HG03558 (cell line): ENCODE results near the gene TDP2.
"Not testable (repeated sequence)": the region's sequence is repeated elsewhere in the genome, so short reads cannot be mapped to it uniquely, and the experiment has no call there.

Experiments used
- ATAC-seq: cut with Tn5 transposase; IDR thresholded peaks from one replicate; pipeline ENCODE4 v1.9.1; 2021; ENCODE audit warnings: moderate number of reproducible peaks; ENCODE audit not compliant: unreplicated experiment; ENCODE audit errors: extremely low read depth

Gene TDP2, protein sequence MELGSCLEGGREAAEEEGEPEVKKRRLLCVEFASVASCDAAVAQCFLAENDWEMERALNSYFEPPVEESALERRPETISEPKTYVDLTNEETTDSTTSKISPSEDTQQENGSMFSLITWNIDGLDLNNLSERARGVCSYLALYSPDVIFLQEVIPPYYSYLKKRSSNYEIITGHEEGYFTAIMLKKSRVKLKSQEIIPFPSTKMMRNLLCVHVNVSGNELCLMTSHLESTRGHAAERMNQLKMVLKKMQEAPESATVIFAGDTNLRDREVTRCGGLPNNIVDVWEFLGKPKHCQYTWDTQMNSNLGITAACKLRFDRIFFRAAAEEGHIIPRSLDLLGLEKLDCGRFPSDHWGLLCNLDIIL

DNA sequence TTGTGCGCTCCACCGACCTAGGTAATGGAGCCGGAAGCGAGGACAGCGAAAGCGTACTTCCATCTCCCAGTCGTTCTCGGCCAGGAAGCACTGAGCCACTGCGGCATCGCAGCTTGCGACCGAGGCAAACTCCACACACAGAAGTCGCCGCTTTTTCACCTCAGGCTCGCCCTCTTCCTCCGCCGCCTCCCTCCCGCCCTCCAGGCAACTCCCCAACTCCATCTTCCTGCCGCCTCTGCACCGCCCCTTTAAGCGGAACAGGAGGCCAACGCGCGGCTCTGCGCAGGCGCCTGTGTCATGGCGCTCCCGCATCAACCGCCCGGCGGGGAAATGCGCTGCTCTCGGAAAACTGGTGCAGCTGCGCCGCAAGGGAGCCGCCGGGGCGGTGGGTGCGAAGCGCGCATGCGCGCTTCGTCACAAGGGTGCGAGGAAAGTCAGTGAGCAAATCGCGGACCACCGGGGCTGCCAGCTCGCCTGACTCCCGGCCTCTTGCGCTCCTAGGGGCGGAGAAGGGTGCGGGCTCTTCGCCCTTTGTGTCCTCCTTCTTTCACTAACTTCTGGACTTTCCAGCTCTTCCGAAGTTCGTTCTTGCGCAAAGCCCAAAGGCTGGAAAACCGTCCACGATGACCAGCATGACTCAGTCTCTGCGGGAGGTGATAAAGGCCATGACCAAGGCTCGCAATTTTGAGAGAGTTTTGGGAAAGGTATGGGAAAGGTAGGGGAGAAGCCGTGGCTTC, at the start of gene TDP2, which contains the start of gene ACOT13:
TSS of gene TDP2 (minus strand) at position 259 of the 737 bp plus-strand sequence. CDS start at position 222, 37 bp downstream.
TSS of gene ACOT13 (plus strand) at position 437 of the 737 bp plus-strand sequence. CDS start at position 624, 187 bp downstream.
- ATAC-seq, result peak; percentile 96

DNA sequence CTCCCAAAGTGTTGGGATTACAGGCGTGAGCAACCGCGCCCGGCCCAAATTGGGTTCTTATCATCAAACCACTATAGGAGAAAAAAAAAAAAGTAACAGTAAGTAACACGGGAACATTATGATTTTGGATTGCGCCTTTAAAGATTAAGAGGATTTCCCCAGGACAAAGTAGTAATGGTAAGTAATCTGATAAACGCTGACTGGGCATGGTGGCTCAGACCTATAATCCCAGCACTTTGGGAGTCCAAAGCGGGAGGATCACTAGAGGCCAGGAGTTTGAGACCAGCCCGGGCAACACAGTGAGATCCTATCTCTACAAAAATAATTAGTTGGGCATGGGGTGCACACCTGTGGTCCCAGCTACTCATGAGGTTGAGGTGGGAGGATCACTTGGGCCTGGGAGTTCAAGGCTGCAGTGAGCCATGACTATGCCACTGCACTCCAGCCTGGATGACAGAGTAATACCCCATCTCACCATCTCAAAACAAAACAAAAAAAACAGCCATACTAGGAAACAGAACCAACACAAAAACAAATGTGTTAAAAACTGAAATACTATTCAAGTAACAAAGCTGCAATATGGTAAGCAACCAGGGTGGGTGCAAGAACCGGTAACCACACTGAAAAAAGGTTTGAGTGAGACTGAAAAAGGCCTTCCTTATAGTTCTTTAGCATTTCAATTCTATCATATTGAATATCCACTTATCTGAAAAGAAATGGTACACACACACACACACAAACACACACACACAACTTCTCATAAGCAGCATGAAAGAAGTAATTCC, 44.0 kb upstream of the TDP2 start:
- ATAC-seq, result no peak

DNA sequence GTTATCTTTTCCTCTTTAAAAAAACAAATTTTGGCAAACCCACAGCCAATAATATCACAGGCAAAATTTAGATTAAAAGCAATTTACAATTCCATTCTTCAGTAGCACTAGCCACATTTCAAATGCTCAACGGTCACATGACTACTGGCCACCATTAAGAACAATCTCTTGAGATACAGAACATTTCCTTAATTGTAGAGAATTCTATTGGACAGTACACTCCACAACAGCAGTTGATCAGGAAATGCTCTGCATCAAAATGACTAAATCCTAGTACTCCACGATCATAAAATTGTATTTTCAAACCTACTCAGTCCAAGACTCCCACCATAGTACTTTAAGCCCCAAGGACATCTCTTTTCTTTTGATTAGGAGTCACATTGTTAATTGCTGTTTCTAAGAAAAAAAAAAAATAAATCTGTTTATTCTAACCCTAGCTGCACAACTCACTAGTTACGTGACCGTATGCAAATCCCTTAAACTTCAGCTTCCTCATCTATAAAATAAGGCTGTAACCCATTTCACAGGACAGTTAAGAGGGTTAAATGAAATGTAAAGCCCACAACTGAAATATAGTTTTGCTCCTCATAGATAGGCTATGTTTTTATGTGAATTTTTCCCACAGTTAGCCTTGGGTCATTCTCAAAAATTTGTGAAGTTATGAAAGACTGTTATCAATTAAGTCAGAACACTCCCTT, 42.5 kb upstream of the TDP2 start:
- ATAC-seq, result no peak

DNA sequence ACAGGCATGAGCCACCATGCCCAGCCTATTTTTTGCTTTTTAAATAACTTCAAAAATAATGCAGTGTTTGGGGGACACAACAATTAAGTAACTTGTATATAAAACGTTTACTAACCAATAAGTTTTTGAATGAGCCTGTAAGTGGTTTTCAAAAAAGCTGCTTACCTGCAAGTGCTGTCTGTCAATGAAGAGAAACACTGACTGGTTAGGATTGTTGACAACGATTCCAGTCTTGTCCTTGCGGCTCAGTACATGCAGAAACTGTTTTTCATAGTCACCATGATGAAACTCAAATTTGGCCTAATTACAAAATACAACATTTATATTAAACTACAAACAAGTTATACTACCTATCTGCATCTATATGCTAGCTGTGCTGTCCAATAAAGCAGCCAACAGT, 41.9 kb upstream of the TDP2 start:
- ATAC-seq, result no peak

DNA sequence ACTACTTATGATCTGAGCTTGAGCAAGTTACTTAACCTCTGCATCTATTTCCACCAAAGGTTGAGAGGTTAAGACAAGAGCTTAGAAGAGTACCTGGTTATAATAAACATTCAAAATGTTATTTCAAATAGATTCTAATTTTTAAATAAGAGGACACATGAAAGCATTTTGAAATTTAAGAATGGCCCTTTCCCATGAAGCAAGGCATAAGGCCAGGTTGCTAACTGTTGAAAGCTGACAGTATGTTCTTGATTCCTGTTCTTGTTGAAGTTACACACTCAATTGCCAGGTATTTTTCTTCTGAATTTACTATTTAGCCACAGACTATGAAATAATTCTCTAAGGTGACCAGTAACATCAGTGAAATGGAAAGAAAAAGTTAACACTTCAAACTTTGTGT, 37.8 kb upstream of the TDP2 start:
- no peak for ATAC-seq

DNA sequence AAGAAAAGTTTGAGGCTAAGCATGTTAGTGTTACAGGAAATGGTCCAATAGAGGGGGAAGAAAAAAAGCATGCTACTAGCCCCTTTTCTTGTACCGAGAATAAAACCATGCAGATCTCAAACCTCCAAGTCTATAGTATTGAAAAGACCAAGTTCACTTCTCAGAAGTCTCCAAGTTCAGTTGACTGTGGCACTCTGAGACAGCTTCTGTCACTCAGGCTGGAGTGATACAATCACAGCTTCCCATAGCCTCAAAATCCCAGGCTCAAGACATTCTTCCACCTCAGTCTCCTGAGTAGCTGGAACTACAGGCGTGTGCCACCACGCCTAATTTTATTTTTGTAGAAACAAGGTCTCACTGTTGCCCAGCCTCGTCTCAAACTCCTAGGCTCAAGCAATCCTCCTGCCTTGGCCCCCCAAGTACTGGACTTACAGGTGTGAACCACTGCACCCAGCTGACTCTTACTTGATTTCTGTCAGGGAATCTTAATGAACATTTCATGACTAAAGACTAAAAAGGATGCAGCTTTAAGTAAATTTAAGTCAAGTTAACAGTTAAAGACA, 36.1 kb upstream of the TDP2 start:
- no peak for ATAC-seq

DNA sequence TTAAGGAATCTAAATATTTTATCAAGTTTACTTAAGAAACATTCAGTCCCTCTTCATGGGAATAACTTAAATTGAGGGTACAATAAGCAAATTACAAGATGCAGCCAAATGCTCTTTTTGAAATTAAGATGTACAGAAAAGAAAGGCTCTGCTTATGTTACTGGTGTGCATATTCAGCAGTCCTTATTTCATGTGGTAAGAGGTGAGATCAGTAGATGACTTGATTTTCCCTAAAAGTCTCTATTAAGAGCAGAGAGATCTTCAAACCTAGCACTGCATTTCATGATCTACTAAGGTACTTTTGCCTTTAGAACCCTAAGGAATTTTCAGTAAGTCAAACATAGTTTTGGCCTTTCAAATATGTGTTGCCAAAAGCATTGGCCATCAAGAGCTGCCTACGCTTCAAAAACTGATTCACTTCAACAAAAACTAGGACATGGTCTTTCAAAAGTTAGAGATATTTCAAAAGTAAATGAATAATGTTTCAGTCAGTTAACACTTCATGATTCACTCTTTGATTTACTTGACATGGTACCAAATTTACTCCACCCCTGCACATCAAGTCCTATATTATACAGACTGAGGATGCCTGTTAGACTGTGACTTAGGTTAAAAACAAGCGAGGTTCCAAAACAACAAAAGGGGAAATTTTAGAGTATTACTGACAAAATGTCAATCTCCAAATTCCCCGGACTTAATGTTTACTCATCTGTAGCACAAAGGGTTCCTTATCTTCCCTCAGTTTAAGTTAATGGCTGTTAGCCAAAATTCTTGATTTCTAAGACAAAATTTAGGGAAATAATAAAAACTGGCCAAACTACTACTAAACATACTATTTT, 33.0 kb upstream of the TDP2 start:
- no peak for ATAC-seq

DNA sequence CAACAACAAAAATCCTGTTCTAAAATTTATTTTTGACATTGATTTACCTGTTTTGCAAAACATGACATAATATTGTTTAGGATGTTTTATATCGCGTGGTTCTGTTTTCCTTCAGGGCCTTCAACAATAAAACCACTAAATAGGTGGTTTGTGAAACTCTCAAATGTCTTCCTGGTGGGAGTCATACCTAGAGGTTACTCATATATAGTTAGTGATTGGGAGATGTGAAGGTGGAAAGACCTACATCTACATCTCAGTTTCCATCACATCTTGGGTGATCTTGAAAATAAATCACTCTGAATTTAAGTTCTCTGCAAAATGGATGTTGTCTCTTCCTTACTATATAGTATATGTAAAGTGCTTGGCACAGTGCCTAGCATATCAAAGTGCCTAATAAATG, 29.4 kb upstream of the TDP2 start:
- ATAC-seq, result no peak

DNA sequence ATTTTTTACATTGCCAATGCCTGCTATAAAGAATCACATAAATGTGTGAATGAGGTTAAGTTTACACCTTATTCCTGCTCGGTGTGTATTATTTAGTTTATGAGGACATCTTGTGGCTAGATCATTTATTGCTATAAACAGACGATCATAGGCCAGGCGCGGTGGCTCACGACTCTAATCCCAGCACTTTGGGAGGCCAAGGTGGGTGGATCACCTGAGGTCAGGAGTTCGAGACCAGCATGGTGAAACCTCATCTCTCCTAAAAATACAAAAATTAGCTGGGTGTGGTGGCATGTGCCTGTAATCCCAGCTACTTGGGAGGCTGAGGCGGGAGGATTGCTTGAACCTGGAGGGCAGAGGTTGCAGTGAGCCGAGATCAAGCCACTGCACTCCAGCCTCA, 28.9 kb upstream of the TDP2 start:
- ATAC-seq, result not testable (repeated sequence)

DNA sequence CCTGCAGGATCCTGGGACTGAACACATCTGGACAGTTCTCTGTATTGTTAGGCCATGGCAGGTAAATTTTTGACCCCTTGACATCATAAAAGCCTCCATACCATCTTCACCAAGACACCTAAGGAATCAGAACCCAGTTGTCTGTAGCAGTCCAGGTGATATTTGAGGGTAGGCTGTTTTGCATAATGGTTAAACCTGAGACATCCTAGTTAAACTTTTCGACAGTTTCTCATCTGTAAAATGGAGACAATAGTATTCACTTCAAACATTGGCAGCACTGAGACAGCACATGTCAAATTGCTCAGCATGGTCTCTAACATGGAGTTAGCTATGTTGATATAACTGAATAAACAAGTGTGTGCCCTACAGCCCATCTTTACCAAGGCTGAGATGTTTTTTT, 27.5 kb upstream of the TDP2 start:
- no peak for ATAC-seq

DNA sequence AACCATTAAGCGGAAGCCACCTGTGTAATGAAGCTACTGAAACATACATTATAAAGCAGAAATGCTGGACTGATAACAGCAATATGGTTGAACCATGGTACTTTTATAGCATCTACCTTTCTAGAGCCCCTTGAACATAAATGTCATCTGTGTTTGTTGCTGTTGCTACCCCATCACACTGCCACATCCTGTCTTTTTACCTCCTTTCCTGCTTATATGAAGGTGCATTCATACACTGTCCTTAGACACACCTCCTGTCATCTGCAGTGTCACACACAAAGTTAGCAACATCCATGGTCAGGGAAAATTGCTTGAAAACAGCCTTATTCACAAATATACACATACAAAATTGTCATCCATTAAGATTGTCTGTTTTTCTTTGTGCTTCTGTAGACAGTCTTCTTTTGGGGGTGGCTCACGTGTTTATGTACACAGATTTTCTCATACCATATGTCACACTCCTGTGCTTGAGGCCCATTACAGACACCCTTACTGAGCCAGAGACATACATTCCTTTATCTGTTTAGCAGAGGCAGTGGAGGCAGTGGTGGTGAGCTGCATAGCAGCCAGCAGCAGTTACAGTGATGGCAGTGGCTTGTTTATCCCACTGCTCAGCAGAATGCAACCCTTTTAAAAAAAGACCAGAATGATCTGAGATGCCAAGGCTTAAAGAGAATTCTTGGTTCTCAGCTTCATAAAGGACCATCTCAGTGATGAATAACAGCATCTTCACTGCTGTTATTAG, 26.3 kb upstream of the TDP2 start:
- no peak for ATAC-seq

DNA sequence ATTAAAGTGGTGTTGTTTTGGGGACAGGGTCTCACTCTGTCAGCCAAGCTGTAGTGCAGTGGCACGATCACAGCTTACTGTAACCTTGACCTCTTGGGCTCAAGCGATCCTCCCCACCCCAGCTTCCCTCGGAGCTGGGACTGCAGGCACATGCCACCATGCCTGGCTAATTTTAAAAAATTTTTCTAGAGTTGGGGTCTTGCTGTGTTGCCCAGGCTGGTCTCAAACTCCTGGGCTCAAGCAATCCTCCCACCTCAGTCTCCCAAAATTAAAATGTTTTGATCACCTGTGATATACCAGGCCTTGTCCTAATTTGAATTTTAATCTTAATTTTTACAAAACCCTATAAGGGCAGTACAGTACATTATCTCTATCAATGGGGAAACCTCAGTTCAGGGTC, 25.7 kb upstream of the TDP2 start:
- ATAC-seq, result no peak

DNA sequence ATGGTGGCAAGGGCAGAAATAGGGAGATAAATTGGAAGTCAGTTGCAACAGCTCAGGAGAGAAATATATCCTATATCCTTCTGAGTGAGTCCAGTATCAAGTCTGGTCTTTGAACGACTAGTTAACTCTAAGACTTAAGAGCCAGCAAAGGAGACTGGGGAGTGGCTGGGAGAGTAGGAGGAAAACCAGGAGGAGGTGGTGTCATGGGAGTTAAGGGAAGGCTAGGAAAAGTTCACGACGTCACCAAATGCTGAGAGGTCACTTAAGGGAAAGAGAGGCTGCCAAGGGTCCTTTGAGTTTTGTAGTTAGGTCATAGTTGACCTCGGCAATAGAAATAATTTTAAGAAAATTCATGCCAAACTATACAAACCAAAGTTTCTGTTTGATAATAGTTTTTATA, 25.3 kb upstream of the TDP2 start:
- no peak for ATAC-seq

DNA sequence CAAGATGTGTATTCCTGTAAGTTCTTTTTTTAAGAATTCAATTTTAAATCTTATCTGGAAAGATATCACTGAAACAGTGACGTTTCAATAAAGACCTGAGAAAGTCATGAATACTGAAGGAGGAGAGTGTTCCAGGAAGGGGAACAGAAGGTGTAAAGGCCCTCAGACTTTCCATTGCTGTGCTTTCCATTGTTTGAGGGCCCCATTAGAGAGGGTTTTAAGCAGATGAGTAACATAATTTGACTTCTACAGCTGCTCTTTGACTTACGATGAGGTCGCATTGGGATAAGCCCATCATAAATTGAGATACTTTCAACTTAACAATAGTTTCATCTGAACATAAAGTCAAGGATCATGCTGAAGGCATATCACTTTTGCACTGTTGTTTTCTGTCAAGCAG, 24.9 kb upstream of the TDP2 start:
- no peak for ATAC-seq

DNA sequence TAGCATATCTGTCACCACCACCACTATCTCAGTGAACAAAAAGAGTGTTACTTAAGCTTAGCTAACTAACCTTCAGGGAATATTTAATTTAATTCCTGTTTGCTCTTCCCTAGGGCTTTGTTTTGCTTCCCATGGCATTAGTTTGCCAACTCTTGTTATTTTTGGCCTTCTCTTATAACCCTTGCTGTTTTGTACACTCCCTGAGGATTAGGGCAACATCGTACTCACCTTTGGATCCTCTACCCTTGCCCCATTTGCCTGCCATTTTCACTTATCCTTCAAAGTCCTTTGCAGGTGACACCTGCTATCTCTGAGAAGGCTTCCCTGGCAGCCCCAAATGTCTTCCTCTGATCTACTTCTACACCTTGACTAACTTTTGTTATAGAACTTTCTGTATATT, 23.9 kb upstream of the TDP2 start:
- no peak for ATAC-seq

DNA sequence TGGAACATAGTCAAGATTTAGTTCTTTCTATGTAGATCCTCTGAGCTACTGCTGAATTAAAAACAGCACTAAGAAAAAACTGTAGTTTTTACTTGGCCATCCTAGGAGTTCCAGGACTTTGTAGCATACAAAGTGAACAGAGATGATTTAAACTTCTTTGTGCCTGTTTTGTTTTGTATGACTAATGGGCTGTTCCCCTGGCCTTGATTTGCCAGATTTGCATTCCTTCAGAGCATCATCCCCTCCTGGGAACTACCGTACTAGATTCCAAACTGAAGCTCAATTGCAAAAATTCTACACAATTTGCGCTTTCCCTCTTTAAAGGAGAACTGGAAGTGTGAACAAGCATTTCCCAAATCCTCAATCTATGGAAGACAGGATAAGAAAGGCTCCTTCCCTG, 23.3 kb upstream of the TDP2 start:
- no peak for ATAC-seq

DNA sequence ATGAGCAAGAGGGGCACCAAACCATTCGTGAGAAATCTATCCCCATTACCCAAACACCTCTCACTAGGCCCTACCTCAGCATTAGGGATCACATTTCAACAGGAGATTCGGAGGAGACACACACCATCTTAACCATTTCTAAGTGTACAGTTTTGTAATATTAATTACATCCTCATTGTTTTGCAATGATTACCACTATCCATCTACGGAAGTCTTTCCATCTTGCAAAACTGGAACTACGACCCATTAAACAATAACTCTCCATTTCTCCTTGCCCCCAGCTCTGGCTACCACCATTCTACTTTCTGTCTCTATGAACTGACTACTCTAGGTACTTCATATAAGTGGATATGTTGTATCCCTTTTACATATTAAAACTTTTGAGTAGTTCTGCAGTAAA, 20.2 kb upstream of the TDP2 start:
- no peak for ATAC-seq

DNA sequence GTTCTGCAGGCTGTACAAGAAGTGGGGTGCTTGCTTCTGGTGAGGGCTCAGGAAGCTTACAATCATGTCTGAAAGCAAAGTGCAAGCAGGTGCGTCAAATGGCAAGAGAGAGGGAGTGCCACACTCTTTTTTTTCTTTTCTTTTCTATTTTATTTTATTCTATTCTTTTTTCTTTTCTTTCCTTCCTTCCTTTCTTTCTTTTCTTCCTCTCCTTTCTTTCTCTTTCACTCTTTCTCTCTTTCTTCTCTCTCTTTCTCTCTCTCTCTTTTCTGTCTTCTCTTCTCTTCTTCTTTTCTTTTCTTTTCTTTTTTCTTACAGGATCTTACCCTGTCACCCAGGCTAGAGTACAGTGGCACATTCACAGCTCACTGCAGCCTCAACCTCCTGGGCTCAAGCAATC, 19.7 kb upstream of the TDP2 start:
- no peak for ATAC-seq
